Suprapubic skin (tissue), 4 donors: ENCODE measurements around the gene IL7R. TPM values are rescaled to one million over a fixed set of nuclear protein-coding genes. Genes with fewer than 3 reads are reported as not detected.
"Not testable (repeated sequence)": the region's sequence is repeated elsewhere in the genome, so short reads cannot be mapped to it uniquely, and the experiment has no call there.

ENCODE experiments used
- DNase-seq, 2 donors: peaks; one replicate each; pipeline ENCODE4 v3.0.0-alpha.2; 2019; ENCODE audit warnings: low spot score in 2 of 2
- H3K27ac ChIP-seq: fragments of 200-600 bp; sonication (generic); one replicate; pipeline ENCODE4 v1.5.1; 2019
- H3K27me3 ChIP-seq: fragments of 200-600 bp; sonication (generic); one replicate; pipeline ENCODE4 v1.5.1; 2019
- H3K36me3 ChIP-seq: fragments of 200-600 bp; sonication (generic); one replicate; pipeline ENCODE4 v1.5.1; 2019
- H3K4me1 ChIP-seq: fragments of 200-600 bp; sonication (generic); one replicate; pipeline ENCODE4 v1.5.1; 2019
- H3K4me3 ChIP-seq: fragments of 200-600 bp; sonication (generic); one replicate; pipeline ENCODE4 v1.5.1; 2019; ENCODE audit warnings: mild to moderate bottlenecking
- H3K9me3 ChIP-seq: fragments of 200-600 bp; sonication (generic); one replicate; pipeline ENCODE4 v1.5.1; 2019
- EP300 ChIP-seq: sonication (generic); formaldehyde crosslinking; IDR thresholded peaks from one replicate; pipeline ENCODE4 v1.6.1; 2017; ENCODE audit warnings: antibody characterized with exemption
- POLR2A ChIP-seq, 2 donors: fragments of 450-650 bp; IDR thresholded peaks; one replicate each; pipeline ENCODE4 v1.6.1; 2017; ENCODE audit warnings: antibody characterized with exemption in 2 of 2, mild to moderate bottlenecking in 2 of 2, moderate library complexity in 2 of 2
- POLR2AphosphoS5 ChIP-seq, 3 donors: sonication (generic); formaldehyde crosslinking; IDR thresholded peaks; one replicate each; pipeline ENCODE4 v1.6.1; 2017; ENCODE audit warnings: antibody characterized with exemption in 3 of 3
- WGBS: methylation state at CpG from one replicate; pipeline ENCODE4 v1.1.5; 2018; 5-methylcytosine and 5-hydroxymethylcytosine counted together
- total RNA-seq, 4 donors: library from RNA; depleted of rRNA; stranded (reverse); fragments of >200 nt; gene quantifications; one replicate each; pipeline ENCODE4 v1.1.0, GENCODE V29; 2016
- TF ChIP-seq, protein P1 (sequence below), 2 donors: fragments of 200-600 bp in 1 of 2; fragments of 450-650 bp in 1 of 2; sonication (generic) in 1 of 2; IDR thresholded peaks; one replicate each; pipeline ENCODE4 v1.5.1; 2016 to 2019; ENCODE audit warnings: antibody characterized with exemption in 2 of 2, mild to moderate bottlenecking in 1 of 2, moderate library complexity in 1 of 2

The IL7R gene
- total RNA-seq, 4 donors from 2014 or later = 0.73 to 7.1 (median 4.2) TPM

DNA sequence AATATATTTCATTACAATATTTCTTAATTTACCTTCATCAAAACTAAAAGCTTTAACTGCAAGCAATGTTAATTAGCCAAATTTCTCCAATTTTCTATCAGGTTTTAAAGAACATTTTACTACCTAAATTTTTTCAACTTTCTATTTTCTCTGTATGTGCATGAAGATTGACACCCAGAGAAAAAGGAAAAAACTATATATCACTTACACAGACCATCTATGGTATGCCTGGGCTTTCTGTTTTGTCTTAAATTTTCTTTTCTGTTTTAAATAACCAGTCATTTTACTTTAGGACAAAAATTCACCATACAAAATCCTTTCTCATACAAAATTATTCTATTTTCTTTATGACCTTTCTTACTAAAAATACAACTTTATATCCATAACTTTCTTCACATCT is 13.8 kb upstream of the IL7R start:
- no peak for DNase-seq
- no peak overlapping the region for H3K27ac ChIP-seq
- no peaks in the 10 kb centered on the region for H3K27me3 ChIP-seq
- no peaks in the 10 kb centered on the region for H3K4me1 ChIP-seq
- no peaks in the 10 kb centered on the region for H3K9me3 ChIP-seq
- no peak for TF ChIP-seq EP300
- no peak for TF ChIP-seq POLR2AphosphoS5 (IDR thresholded peaks at IDR 0.05)
- TF ChIP-seq, protein P1, sequence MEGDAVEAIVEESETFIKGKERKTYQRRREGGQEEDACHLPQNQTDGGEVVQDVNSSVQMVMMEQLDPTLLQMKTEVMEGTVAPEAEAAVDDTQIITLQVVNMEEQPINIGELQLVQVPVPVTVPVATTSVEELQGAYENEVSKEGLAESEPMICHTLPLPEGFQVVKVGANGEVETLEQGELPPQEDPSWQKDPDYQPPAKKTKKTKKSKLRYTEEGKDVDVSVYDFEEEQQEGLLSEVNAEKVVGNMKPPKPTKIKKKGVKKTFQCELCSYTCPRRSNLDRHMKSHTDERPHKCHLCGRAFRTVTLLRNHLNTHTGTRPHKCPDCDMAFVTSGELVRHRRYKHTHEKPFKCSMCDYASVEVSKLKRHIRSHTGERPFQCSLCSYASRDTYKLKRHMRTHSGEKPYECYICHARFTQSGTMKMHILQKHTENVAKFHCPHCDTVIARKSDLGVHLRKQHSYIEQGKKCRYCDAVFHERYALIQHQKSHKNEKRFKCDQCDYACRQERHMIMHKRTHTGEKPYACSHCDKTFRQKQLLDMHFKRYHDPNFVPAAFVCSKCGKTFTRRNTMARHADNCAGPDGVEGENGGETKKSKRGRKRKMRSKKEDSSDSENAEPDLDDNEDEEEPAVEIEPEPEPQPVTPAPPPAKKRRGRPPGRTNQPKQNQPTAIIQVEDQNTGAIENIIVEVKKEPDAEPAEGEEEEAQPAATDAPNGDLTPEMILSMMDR (IDR thresholded peaks at IDR 0.05) = no peak
- TF ChIP-seq POLR2A (IDR thresholded peaks at IDR 0.05) = no peak
- no peaks in the 10 kb centered on the region for H3K36me3 ChIP-seq
- no peak overlapping the region for H3K4me3 ChIP-seq

DNA sequence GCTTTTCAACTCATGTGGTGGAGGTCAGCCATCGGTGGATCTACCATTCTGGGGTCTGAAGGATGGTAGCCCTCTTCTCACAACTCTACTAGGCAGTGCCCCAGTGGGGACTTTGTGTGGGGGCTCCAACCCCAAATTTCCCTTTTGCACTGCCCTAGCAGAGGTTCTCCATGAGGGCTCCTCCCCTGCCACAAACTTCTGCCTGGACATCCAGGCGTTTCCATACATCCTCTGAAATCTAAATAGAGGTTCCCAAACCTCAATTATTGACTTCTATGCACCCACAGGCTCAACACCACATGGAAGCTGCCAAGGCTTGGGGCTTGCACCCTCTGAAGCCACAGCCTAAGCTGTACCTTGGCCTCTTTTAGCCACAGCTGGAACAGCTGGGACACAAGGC is 11.2 kb upstream of the IL7R start:
- 95% methylated on average over 2 of the region's 2 CpGs for WGBS
- not testable (repeated sequence) for H3K27me3 ChIP-seq

DNA sequence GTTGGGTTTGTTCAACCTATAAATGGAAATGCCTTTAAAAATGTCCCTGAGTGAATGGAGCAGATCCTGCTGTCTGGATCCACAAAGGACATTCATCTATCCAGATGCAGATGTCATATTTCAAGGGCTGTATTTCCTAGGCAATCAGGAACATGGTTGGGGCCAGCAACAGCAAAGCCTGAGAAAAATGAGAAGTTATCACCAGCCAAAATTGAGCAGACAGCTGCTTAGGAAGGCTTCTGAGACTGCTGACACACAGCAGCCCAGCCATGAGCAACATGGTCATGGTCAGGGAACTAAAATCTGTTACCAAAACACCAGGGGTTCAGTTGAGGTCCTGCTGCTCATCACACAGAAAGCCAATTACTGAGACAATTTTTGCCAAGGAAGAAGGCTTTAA is 9.2 kb upstream of the IL7R start:
- TF ChIP-seq, protein P1 (IDR thresholded peaks at IDR 0.05) = no peak
- TF ChIP-seq EP300 (no peak), POLR2AphosphoS5 (IDR thresholded peaks at IDR 0.05) (no peak), POLR2A (IDR thresholded peaks at IDR 0.05) (no peak)
- Histone ChIP-seq H3K9me3 (no peaks in the 10 kb centered on the region), H3K27ac (no peak overlapping the region), H3K27me3 (no peaks in the 10 kb centered on the region), H3K4me3 (no peak overlapping the region), H3K36me3 (no peaks in the 10 kb centered on the region), H3K4me1 (peaks cover 12% of the 10 kb centered on the region)
- DNase-seq = no peak

More for the DNA sequence above, 11.2 kb upstream of the IL7R start:
- DNase-seq, H3K36me3 ChIP-seq, H3K4me3 ChIP-seq, H3K27ac ChIP-seq, H3K9me3 ChIP-seq, H3K4me1 ChIP-seq: not testable (repeated sequence)

DNA sequence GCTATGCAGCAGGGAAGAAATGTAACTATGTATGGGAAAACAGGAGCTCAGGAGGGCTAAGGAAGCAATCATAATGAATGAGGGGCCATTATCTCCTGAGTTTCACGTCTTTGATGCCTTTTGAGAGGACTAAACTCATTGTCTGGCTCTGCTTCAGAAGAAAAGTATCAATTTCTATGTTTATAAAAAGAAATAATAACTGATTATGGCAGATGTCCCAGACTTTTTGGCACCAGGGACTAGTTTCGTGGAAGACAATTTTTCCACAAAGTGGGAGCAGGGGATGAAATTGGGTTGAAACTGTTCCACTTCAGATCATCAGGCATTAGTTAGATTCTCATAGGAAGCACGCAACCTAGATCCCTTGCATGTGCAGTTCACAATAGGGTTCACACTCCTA is 8.7 kb upstream of the IL7R start:
- no peak for DNase-seq
- no peaks in the 10 kb centered on the region for H3K36me3 ChIP-seq
- no peaks in the 10 kb centered on the region for H3K27me3 ChIP-seq
- TF ChIP-seq POLR2A (IDR thresholded peaks at IDR 0.05) = no peak
- TF ChIP-seq, protein P1 (IDR thresholded peaks at IDR 0.05) = no peak
- peaks cover 14% of the 10 kb centered on the region for H3K4me1 ChIP-seq
- no peaks in the 10 kb centered on the region for H3K9me3 ChIP-seq
- no peak overlapping the region for H3K27ac ChIP-seq
- no peak overlapping the region for H3K4me3 ChIP-seq
- 58% methylated on average over 3 of the region's 3 CpGs for WGBS

DNA sequence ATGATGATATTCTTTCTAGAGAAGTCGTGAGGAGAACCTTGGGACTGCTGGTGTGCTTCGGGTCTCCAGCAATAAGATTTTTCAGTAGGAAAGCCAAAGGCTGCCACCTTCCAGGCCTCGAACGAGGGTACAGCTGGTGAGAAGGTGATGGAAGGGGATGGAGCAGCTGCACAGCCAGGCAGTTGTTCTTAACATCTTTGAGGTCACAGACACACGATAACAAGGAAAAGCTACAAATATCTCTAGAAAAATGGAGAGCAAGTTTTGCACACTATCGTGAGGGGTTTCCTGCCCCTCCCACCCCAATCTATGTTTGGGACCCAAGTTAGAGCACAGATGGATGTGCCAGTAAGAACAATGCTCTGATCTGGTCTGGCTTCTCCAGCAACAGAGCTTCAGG is 6.8 kb upstream of the IL7R start:
- 85% methylated on average over 6 of the region's 6 CpGs for WGBS
- no peaks in the 10 kb centered on the region for H3K9me3 ChIP-seq
- no peak overlapping the region for H3K27ac ChIP-seq
- H3K36me3 ChIP-seq = no peaks in the 10 kb centered on the region
- no peaks in the 10 kb centered on the region for H3K27me3 ChIP-seq
- TF ChIP-seq POLR2A (IDR thresholded peaks at IDR 0.05) (no peak), POLR2AphosphoS5 (IDR thresholded peaks at IDR 0.05) (no peak), EP300 (no peak)
- TF ChIP-seq, protein P1 (IDR thresholded peaks at IDR 0.05) = no peak
- no peak overlapping the region for H3K4me3 ChIP-seq
- H3K4me1 ChIP-seq = peaks cover 20% of the 10 kb centered on the region
- no peak for DNase-seq

DNA sequence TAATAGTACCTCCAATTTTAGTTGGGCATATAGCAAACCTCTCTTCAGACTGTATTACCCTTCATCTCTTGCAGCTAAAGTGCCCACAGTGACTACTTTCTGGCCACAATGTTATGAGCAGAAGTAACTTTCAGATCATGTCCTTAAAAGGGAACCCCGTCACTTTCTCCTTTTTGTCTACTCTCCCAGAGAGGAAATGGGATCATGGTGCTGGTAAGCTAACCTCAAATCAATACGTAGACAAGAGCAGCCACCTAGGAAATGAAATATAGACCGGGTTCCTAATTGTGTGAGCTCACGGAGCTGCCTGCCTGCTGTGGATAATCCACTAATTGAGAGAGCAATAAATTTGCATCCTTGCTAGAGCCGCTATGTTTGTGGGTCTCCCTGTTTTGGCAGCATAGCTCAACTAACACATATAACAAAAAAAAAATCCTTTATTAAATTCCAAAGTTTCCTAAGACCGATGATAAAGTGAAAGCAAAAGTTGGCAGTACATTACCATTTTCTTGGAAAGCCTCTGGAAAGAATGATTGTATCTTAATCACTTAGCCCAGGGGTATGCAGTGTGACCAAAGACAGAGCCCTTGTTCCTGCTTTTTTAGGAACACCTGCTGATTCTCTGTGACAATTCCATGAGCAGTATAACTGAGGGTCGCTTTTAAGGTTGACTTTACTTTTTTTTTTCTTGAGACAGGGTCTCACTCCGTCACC is 5.6 kb upstream of the IL7R start:
- Histone ChIP-seq H3K9me3 (no peaks in the 10 kb centered on the region), H3K4me3 (peak overlapping the region; percentile 19), H3K4me1 (peaks cover 20% of the 10 kb centered on the region), H3K36me3 (no peaks in the 10 kb centered on the region), H3K27ac (no peak overlapping the region), H3K27me3 (no peaks in the 10 kb centered on the region)
- no peak for DNase-seq
- whole genome bisulfite sequencing = 35% methylated on average over 8 of the region's 8 CpGs
- TF ChIP-seq POLR2A (IDR thresholded peaks at IDR 0.05) = no peak
- TF ChIP-seq, protein P1 (IDR thresholded peaks at IDR 0.05) = no peak
- TF ChIP-seq POLR2AphosphoS5 (IDR thresholded peaks at IDR 0.05) = no peak
- no peak for TF ChIP-seq EP300
